GM20431 (cell line): Measurements from ENCODE around the gene CERT1.

Source experiments
- in situ Hi-C: fragments of 300-500 bp; cut with MseI, MboI; formaldehyde crosslinking; loops from one replicate; pipeline ENCODE4 v1.15.0; 2020; ENCODE audit warnings: low sequenced_read_pairs; ENCODE audit not compliant: unreplicated experiment

CERT1 gene

DNA sequence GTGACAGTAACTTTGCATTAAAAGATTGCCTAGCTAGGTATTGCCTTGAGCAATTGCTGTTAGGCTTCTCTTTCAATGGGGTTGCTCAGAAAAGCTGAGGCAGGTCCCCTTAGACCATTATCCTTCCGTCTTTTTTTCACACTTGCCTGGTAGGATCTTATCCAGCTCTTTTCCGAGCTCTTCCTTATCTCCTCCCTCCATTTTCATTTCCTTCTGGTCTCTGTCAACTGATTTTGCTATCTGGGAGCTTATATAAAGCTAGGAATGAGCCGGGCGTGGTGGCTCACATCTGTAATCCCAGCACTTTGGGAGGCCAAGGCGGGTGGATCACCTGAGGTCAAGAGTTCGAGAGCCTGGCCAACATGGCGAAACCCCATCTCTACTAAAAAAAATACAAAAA, 181.0 kb downstream of the CERT1 start:
- in situ Hi-C loops, result no loop called here
